DND-41 (cell line): Measurements from ENCODE around the gene TGFBR3L.

Experiments
- ATAC-seq: fragments of 200-7000 bp; cut with Tn5 transposase; 3 replicates; pipeline ENCODE4 v1.9.1; 2021; ENCODE audit warnings: low read depth; ENCODE audit not compliant: insufficient read depth
- DNase-seq: peaks from one replicate; pipeline ENCODE4 v3.0.0-alpha.2; 2020
- H2AFZ ChIP-seq: 2 replicates; pipeline ENCODE4 v1.6.0; 2012; ENCODE audit warnings: low read depth, low read length
- H3K27ac ChIP-seq: 2 replicates; pipeline ENCODE4 v1.5.1; 2012; ENCODE audit warnings: low read length, inconsistent platforms
- H3K27me3 ChIP-seq: fragments of 200-600 bp; sonication (generic); 2 replicates; pipeline ENCODE4 v1.6.0; 2012; ENCODE audit warnings: low read length, mild to moderate bottlenecking, inconsistent platforms; ENCODE audit not compliant: insufficient read depth, poor library complexity
- H3K36me3 ChIP-seq: 2 replicates; pipeline ENCODE4 v1.5.1; 2012; ENCODE audit warnings: low read length, inconsistent platforms; ENCODE audit not compliant: insufficient read depth
- H3K4me1 ChIP-seq: 2 replicates; pipeline ENCODE4 v1.5.1; 2012; ENCODE audit warnings: mild to moderate bottlenecking, low read length; ENCODE audit not compliant: insufficient read depth
- H3K4me2 ChIP-seq: 2 replicates; pipeline ENCODE4 v1.6.0; 2012; ENCODE audit warnings: mild to moderate bottlenecking, moderate library complexity, low read length, inconsistent platforms; ENCODE audit not compliant: insufficient read depth
- H3K4me3 ChIP-seq, 2 experiments: fragments of 200-600 bp in 1 of 2; shearing (Covaris generic) in 1 of 2; 2 replicates each; pipeline ENCODE4 v1.5.1; 2012 to 2016; ENCODE audit warnings: inconsistent platforms in 2 of 2, low read length in 2 of 2, mild to moderate bottlenecking in 2 of 2, low read depth in 1 of 2, moderate library complexity in 1 of 2
- H3K79me2 ChIP-seq: 2 replicates; pipeline ENCODE4 v1.6.0; 2012; ENCODE audit warnings: low read length, inconsistent platforms; ENCODE audit not compliant: insufficient read depth
- H3K9ac ChIP-seq: 2 replicates; pipeline ENCODE4 v1.6.0; 2012; ENCODE audit warnings: low read depth, mild to moderate bottlenecking, inconsistent platforms, low read length, moderate library complexity
- H3K9me3 ChIP-seq: 2 replicates; pipeline ENCODE4 v1.5.1; 2012; ENCODE audit warnings: low read length, moderate library complexity, mild to moderate bottlenecking, inconsistent platforms; ENCODE audit not compliant: insufficient read depth, severe bottlenecking
- H4K20me1 ChIP-seq: 2 replicates; pipeline ENCODE4 v1.6.0; 2012; ENCODE audit warnings: low read length; ENCODE audit not compliant: insufficient read depth
- EZH2 ChIP-seq: IDR thresholded peaks from 3 replicates; pipeline ENCODE4 v1.6.1; 2012; ENCODE audit warnings: borderline replicate concordance, low read depth, mild to moderate bottlenecking, moderate library complexity, low read length, inconsistent platforms; ENCODE audit not compliant: severe bottlenecking
- TF ChIP-seq, protein P1 (sequence below): IDR thresholded peaks from 2 replicates; pipeline ENCODE4 v1.5.1; 2012; ENCODE audit warnings: borderline replicate concordance, low read length, moderate library complexity, mild to moderate bottlenecking; ENCODE audit not compliant: poor library complexity, severe bottlenecking; ENCODE audit errors: extremely low read depth

The TGFBR3L gene

DNA sequence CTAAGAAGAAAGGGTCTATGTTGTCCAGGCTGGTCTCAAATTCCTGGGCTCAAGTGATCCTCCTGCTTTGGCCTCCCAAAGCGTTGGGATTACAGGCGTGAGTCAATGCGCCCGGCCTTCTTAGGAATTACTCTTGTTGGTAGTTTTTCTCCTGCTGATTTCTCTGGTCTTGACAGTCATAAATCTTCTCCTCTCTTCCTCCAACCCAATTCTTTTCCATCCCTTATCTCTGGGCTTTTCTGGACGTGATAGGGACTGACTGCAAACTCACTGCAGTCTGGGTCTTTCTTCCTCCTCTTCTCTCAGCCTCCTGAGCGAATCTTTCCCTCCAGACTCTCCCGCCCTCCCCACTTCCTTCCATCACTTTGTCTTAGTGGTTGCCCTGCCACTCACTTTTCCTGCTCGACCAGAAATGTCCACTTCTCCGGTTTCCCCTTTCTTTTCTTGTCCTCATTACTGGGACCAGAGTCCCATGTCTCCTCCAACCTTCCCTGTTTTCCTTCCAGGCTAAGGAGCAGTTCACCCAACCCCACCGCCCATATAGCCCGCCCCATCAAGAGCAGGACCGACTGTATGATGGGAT, 50.7 kb downstream of the TGFBR3L start:
- no peak overlapping the region for H2AFZ ChIP-seq
- H3K4me2 ChIP-seq = no peak overlapping the region
- TF ChIP-seq EZH2 = no peak
- TF ChIP-seq, protein P1, sequence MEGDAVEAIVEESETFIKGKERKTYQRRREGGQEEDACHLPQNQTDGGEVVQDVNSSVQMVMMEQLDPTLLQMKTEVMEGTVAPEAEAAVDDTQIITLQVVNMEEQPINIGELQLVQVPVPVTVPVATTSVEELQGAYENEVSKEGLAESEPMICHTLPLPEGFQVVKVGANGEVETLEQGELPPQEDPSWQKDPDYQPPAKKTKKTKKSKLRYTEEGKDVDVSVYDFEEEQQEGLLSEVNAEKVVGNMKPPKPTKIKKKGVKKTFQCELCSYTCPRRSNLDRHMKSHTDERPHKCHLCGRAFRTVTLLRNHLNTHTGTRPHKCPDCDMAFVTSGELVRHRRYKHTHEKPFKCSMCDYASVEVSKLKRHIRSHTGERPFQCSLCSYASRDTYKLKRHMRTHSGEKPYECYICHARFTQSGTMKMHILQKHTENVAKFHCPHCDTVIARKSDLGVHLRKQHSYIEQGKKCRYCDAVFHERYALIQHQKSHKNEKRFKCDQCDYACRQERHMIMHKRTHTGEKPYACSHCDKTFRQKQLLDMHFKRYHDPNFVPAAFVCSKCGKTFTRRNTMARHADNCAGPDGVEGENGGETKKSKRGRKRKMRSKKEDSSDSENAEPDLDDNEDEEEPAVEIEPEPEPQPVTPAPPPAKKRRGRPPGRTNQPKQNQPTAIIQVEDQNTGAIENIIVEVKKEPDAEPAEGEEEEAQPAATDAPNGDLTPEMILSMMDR = no peak
- H3K9ac ChIP-seq = no peak overlapping the region
- DNase-seq = no peak
- H3K36me3 ChIP-seq = peaks cover 93% of the 10 kb centered on the region
- H3K79me2 ChIP-seq = 0 out of 2 replicates have a peak, but pooled peaks cover 6% of the 10 kb centered on the region
- H4K20me1 ChIP-seq = peaks cover 28% of the 10 kb centered on the region
- H3K4me1 ChIP-seq = no peaks in the 10 kb centered on the region
- no peak overlapping the region for H3K27ac ChIP-seq
- H3K9me3 ChIP-seq = no peaks in the 10 kb centered on the region
- no peaks in the 10 kb centered on the region for H3K27me3 ChIP-seq
- no peak for ATAC-seq
- no peak overlapping the region for H3K4me3 ChIP-seq

DNA sequence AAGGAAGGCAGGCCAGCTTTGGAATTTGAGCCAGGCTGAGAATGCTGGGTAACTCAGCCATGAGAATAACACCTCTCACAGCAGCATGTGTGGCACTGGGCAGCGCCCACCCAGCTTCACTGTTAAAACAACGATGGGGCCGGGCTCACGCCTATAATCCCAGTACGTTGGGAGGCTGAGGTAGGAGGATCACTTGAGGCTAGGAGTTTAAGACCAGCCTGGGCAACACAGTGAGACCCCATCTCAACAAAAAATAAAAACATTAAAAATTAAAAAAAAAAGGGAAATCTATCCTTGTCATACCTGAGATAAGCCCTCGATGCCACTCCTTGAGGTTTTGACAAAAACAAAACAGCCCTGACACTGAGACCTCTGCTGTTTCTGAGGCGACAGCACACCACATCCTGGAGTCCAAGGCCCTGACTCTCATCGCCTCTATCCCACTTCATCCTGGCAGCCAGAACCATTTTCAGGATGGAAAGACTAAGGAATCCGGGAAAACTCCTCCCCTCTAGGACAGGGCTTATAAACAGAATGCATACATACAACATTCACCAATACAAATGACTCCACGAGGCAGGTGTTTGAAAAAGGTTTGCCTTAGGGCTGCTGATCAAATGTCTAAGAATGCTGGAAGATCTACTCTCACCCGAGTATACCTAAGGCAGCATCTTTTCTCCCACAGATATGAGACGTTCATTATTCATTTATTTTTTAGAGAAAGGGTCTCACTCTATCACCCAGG, 51.5 kb downstream of the TGFBR3L start:
- H3K79me2 ChIP-seq = 0 out of 2 replicates have a peak, but pooled peaks cover 8% of the 10 kb centered on the region
- H4K20me1 ChIP-seq = peaks cover 31% of the 10 kb centered on the region
- no peak for ATAC-seq
- H3K9ac ChIP-seq = no peak overlapping the region
- TF ChIP-seq, protein P1 = no peak
- TF ChIP-seq EZH2 = no peak
- no peak overlapping the region for H3K4me3 ChIP-seq
- H3K4me2 ChIP-seq = no peak overlapping the region
- no peak overlapping the region for H3K27ac ChIP-seq
- H2AFZ ChIP-seq = no peak overlapping the region
- H3K36me3 ChIP-seq = peaks cover 93% of the 10 kb centered on the region
- no peak for DNase-seq
- H3K4me1 ChIP-seq = no peaks in the 10 kb centered on the region
- H3K27me3 ChIP-seq = no peaks in the 10 kb centered on the region
- no peaks in the 10 kb centered on the region for H3K9me3 ChIP-seq

DNA sequence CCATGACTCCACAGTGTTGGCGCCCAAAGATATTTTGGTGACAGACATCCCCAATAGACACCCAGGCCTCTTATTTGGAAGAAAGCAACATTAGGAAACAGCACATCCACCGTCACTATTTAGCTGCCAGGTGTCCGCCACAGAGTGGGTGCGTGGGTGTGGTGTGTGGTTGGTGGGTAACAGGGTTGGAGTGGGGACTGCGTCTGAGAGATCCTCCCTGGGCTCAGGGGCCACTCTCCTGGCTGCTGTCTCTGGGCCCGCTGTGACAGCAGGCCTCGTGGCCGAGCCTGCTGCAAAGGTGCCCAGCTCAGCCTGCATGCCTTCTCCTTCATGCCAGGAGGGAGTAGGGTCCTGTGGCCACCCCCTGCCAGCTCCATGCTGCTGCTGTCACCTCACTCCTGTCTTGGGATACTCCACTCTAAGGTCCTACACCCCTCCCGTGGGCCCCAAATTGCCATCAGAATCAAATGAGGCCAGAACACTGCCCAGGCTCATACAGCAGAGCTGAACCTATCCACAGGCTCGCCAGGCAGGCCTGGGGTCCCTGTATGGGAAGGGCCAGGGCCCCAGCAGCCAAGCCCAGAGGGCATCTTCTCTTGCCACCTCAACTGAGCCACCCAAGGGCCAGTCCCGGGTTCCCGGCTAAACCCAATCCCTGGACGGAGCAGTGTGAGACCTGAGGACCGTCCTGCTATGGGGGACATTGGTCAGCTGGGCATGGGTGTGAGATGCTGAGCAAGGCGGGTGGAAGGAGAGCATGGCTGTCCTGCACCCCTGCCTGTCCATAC, 53.6 kb downstream of the TGFBR3L start:
- ATAC-seq = no peak
- no peak for DNase-seq
- no peak overlapping the region for H3K4me2 ChIP-seq
- no peaks in the 10 kb centered on the region for H3K27me3 ChIP-seq
- H4K20me1 ChIP-seq = peaks cover 40% of the 10 kb centered on the region
- TF ChIP-seq, protein P1 = no peak
- no peak for TF ChIP-seq EZH2
- peaks cover 11% of the 10 kb centered on the region; the same call in 1 of the 2 replicates for H3K79me2 ChIP-seq
- H2AFZ ChIP-seq = no peak overlapping the region
- no peaks in the 10 kb centered on the region for H3K4me1 ChIP-seq
- no peaks in the 10 kb centered on the region for H3K9me3 ChIP-seq
- peaks cover 92% of the 10 kb centered on the region for H3K36me3 ChIP-seq
- no peak overlapping the region for H3K27ac ChIP-seq
- H3K9ac ChIP-seq = no peak overlapping the region
- no peak overlapping the region for H3K4me3 ChIP-seq
